HFFc6 (cell line): ENCODE results near the gene FER1L5. TPM values are rescaled to one million over a fixed set of nuclear protein-coding genes. Genes with fewer than 3 reads are reported as not detected.

Source experiments
- DNase-seq: peaks from one replicate; pipeline ENCODE4 v3.0.0-alpha.2; 2018
- H3K27ac Mint-ChIP-seq: 2 replicates; pipeline ENCODE4 v1.8.0; 2020; ENCODE audit warnings: mild to moderate bottlenecking, mixed read lengths
- H3K27me3 Mint-ChIP-seq: 2 replicates; pipeline ENCODE4 v1.8.0; 2021; ENCODE audit warnings: mild to moderate bottlenecking, moderate library complexity, mixed read lengths; ENCODE audit not compliant: insufficient read depth
- H3K36me3 Mint-ChIP-seq: 2 replicates; pipeline ENCODE4 v1.8.0; 2021; ENCODE audit warnings: low read depth, mixed read lengths
- H3K4me1 Mint-ChIP-seq: 2 replicates; pipeline ENCODE4 v1.8.0; 2020; ENCODE audit warnings: low read depth, mixed read lengths
- H3K4me3 Mint-ChIP-seq: 2 replicates; pipeline ENCODE4 v1.8.0; 2020; ENCODE audit warnings: mild to moderate bottlenecking, moderate library complexity, mixed read lengths
- H3K9me3 Mint-ChIP-seq: 2 replicates; pipeline ENCODE4 v1.8.0; 2020; ENCODE audit warnings: mild to moderate bottlenecking, mixed read lengths
- total RNA-seq, 6 experiments: library from RNA; stranded (reverse); fragmentation: NEBNext Ultra II Directional; extraction: Animal tissue kit (Norgen Biotek cat#: 25700); gene quantifications; 2 replicates in 1 of 6; 3 replicates in 5 of 6; pipeline ENCODE4 v1.2.3, GENCODE V29; 2021
- TF ChIP-seq, protein P1 (sequence below): fragments of 200-600 bp; sonication (generic); IDR thresholded peaks from 2 replicates; pipeline ENCODE4 v1.5.0; 2021; ENCODE audit warnings: antibody characterized with exemption, mild to moderate bottlenecking

Gene FER1L5
- total RNA-seq, 6 experiments from 2014 or later, result not detected

DNA sequence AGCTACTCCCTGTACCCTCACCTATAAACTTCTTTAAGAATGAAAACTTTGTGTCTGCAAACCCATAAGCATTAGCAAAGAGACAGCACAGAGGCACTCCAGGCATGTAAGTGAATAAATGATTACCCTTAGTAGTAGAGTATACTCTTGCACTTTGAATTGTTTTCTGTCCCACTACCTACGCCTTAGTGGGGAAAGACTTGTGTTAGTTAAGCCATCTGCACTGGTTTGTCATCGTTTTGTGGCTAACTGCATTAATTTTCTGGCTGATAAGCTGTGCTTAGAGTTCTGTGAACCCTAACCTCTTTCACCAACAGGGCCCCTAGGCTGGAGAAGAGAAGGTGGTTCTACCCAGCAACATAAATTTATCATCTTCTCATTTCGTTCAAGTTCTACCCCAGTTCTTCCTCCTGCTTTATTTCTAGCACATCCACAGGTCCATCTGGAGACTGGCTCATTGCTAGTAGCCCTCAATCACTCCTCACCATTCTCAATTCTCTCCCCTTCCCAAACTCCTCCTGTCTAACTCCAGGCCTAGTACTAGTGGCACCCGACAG, 96.6 kb downstream of the FER1L5 start:
- Mint-ChIP-seq H3K36me3 (peaks cover 14% of the 10 kb centered on the region; the same call in 1 of the 2 replicates), H3K9me3 (no peaks in the 10 kb centered on the region), H3K27ac (peak overlapping the region; percentile 97), H3K4me1 (peaks cover 26% of the 10 kb centered on the region), H3K4me3 (peak overlapping the region; percentile 100), H3K27me3 (no peaks in the 10 kb centered on the region; the same call in 1 of the 2 replicates)
- TF ChIP-seq, protein P1, sequence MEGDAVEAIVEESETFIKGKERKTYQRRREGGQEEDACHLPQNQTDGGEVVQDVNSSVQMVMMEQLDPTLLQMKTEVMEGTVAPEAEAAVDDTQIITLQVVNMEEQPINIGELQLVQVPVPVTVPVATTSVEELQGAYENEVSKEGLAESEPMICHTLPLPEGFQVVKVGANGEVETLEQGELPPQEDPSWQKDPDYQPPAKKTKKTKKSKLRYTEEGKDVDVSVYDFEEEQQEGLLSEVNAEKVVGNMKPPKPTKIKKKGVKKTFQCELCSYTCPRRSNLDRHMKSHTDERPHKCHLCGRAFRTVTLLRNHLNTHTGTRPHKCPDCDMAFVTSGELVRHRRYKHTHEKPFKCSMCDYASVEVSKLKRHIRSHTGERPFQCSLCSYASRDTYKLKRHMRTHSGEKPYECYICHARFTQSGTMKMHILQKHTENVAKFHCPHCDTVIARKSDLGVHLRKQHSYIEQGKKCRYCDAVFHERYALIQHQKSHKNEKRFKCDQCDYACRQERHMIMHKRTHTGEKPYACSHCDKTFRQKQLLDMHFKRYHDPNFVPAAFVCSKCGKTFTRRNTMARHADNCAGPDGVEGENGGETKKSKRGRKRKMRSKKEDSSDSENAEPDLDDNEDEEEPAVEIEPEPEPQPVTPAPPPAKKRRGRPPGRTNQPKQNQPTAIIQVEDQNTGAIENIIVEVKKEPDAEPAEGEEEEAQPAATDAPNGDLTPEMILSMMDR, result no peak
- no peak for DNase-seq

DNA sequence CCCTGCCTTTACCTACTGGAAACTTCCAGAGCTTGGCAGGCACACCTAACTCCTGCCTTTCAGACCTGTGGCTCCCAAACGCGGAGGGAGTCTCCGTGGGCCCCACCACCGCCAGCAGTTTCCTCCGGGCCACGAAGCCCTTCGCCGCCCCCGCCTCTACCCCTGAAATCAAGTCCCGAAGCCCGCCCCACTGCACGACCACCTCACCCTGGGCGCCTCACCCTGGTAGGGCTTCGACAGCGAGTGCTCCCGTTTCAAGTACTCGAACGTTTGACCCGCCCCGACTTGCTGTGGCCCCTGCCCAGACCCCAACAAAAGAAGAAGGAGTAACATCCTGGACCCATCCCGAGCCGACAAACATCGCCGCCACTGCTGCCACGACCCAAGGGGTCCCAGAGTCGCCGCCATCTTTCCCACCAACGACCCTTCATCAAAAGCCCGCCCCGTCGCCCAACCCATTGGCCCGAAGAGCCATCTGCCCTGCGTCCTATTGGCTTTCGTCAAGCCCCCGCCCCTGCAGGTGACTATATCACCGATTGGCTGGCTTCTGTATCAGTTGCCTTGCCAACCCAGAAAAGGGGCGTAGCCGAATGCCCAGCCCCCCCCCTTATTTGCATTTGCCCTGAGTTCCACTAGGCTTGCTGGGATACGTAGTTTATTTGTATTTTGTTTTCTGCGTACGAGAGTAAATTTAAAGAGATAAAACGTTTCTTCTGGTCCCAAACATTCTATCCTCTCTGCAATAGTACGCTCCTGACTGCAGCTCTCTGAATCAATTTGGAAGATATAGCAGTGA, 97.3 kb downstream of the FER1L5 start, which contains the start of gene LMAN2L:
LMAN2L (minus strand) TSS at position 432 of the 796 bp plus-strand sequence; CDS start at position 408, 24 bp downstream.
- Mint-ChIP-seq H3K9me3 (no peaks in the 10 kb centered on the region), H3K27ac (peak within 1 kb of the TSS; percentile 97), H3K27me3 (no peaks in the 10 kb centered on the region; the same call in 1 of the 2 replicates), H3K4me1 (peaks cover 26% of the 10 kb centered on the region), H3K4me3 (peak within 1 kb of the TSS; percentile 100), H3K36me3 (peaks cover 7% of the 10 kb centered on the region; the same call in 1 of the 2 replicates)
- DNase-seq, result peak; percentile 97
- TF ChIP-seq, protein P1, result no peak; the same call in none of the 2 replicates

DNA sequence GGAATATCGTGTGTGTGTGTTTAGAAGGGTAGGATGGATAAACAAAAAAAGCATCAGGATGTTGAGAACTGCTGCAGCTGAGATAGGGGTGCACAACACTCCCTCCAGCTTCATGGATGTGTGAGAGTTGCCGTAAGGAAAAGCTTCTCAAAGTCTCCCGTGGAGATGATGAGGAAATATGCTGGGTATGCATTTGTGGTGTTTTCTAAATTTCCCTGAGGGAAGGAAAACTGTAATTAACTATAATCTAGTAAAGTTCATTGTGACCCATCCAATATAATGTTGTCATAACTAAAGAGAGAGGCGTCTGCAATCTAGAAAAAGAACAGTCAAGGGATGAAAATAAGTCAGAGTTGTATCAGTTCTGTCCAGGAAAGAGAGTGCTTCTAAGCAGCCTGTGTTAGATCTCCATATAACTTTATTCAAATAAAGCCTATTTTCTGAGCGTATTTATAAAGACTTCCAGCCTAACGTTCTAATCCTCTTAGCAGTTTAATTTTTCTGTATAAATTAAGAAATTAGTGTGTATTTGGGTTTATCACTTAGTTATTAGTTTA, 104.6 kb downstream of the FER1L5 start:
- peaks cover 16% of the 10 kb centered on the region for H3K4me1 Mint-ChIP-seq
- no peaks in the 10 kb centered on the region for H3K9me3 Mint-ChIP-seq
- H3K27ac Mint-ChIP-seq, result 0 out of 2 replicates have a peak overlapping the region, but pooled peaks have one; percentile 6
- peak overlapping the region; percentile 32; the same call in 1 of the 2 replicates for H3K4me3 Mint-ChIP-seq
- no peak for DNase-seq
- TF ChIP-seq, protein P1, result no peak
- H3K27me3 Mint-ChIP-seq, result peaks cover 9% of the 10 kb centered on the region
- H3K36me3 Mint-ChIP-seq, result no peaks in the 10 kb centered on the region

DNA sequence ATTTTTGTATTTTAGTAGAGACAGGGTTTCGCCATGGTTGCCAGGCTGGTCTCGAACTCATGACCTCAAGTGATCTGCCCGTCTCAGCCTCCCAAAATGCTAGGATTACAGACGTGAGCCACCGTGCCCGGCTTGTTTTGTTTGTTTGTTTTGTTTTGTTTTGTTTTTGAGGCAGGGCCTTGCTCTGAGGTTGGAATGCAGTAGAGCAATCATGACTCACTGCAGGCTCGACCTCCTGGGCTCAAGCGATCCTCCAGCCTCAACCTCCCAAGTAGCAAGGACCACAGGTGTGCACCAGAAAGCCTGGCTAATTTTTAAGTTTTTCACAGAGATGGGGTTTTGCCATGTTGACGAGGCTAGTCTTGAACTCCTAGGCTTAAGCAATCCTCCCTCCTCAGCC, 109.2 kb downstream of the FER1L5 start:
- no peak overlapping the region for H3K4me3 Mint-ChIP-seq
- TF ChIP-seq, protein P1, result no peak
- no peak overlapping the region for H3K27ac Mint-ChIP-seq
- no peaks in the 10 kb centered on the region for H3K36me3 Mint-ChIP-seq
- no peak for DNase-seq
- peaks cover 13% of the 10 kb centered on the region for H3K4me1 Mint-ChIP-seq
- H3K27me3 Mint-ChIP-seq, result peaks cover 9% of the 10 kb centered on the region
- no peaks in the 10 kb centered on the region for H3K9me3 Mint-ChIP-seq

DNA sequence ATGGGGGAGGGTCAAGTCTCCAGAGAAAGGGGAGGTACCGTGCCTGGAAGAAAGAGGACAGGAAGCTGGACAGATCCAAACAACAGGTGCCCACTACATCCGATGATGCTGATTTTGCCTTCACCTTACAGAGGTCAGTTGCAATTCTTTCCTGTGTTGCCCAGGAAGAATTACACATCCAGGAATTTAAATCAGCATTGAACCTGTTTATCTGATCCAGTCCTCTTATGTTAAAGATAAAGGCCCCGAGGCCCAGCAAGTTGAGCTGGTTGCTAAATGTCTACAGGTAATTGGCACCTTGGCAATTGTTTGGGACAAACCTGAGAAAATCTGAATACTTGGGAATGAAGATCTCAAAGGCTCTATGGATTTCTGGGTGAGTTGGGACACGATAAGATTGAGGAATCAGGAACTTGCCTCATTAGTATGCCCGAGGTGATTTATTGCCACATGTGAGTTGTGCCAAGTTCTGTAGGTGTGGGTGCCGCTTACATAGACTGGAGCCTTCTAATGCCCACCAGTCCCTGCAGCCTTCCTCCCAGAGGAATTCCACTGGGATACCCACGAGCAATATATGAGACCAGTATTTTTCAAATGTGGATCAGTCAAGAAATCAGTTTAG, 111.2 kb downstream of the FER1L5 start:
- Mint-ChIP-seq H3K27me3 (peaks cover 9% of the 10 kb centered on the region), H3K36me3 (no peaks in the 10 kb centered on the region), H3K4me1 (no peaks in the 10 kb centered on the region; the same call in 1 of the 2 replicates), H3K4me3 (no peak overlapping the region), H3K27ac (no peak overlapping the region), H3K9me3 (no peaks in the 10 kb centered on the region)
- TF ChIP-seq, protein P1, result no peak
- no peak for DNase-seq
